GM19035 (cell line): ENCODE data around the gene NTMT1.

ENCODE experiments used
- ATAC-seq: cut with Tn5 transposase; IDR thresholded peaks from one replicate; pipeline ENCODE4 v1.9.1; 2021; ENCODE audit not compliant: unreplicated experiment

Gene NTMT1

DNA sequence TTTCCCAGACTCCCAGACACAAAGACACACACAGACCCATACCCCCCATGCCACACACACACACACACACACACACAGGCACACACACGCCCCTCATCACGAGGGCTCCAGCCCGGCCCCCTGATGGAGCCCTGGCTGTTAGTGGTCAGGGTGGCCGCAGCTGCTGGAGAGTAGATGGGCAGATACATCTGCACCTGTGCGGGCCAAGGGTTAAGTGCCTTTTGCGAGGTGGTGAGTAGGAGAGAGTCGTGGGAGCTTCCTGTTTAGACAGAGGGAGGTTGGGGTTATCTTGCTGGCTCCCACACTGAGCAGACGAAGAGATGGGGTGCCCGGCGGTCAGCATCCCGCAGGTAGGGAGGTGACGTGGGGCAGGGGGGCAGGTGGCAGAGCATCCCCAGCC is 47.6 kb downstream of the NTMT1 start:
- no peak for ATAC-seq

DNA sequence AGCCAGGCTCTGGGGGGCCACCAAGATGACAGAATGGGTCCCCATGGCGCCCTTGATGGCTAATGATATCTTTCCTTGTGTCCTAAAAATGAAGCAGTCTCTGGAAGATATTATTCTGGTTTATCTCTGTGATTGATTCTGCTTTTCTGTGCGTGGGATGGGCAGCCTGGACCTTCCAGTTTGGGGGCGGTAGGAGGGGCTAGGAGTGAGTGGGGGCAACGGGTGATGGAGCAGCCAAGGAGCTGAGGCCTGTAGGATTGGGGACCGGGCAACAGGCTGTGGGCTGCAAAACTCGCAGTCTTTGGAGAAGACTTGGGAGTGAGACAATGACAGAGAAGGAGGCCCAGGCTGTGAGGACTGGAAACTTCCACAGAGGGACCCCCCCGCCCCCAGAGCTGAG is 48.3 kb downstream of the NTMT1 start:
- ATAC-seq: no peak

DNA sequence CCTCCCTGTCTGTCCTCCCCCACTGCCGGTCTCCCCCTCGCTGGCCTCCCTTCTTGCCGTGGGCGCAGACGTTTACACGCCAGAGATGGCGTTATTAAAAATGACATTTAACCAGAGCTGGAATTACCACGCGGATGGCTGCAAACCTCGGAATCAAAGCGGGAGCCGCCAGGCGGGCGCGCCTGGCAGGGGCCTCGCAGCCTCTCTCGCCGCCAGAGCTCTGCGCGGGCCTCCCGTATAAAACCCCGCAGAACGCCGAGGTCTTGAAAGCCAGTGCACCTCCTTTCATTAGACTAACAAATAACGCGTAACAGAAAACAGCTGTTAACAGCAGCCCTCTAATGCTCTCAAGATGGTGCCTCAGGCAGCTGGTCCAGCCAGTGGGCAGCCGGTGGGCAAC is 49.7 kb downstream of the NTMT1 start:
- no peak for ATAC-seq

DNA sequence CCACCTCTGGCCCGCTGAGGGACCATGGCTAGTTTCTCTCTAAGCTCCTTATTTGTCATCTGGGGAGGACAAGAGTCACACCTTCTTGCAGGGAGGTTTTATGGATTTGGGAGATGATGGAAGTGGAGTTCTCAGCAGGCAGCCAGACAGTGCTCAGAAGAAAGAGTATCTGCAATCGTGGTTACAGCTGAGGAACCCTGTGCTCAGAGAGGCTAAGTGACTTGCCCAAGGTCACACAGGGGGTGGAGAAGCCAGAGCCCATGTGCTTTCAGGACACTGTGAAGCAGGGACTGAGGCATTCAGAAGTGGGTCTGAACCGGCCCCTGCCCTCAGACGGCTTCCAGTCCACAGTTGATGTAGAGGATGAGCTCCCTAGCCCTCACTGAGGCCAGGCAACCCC is 50.3 kb downstream of the NTMT1 start:
- ATAC-seq: no peak

DNA sequence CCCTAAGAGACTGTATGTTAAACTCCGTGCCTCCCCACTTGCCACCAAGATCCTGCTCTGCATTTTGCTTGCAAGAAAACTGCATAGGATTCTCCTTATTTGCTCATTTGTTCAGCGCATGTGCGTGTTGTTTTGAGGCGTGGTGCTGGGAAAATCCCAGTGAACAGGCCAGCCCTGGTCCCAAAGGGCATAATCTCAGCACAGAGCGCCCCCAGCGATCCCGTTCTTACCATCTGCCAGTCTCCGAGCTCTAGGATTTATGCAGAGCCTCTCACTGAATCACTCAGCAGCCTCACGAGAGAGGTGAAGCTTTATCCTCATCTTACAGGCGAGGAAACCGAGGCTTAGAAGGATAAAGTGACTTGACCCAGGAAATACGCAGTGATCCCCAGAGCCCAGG is 51.0 kb downstream of the NTMT1 start:
- no peak for ATAC-seq

DNA sequence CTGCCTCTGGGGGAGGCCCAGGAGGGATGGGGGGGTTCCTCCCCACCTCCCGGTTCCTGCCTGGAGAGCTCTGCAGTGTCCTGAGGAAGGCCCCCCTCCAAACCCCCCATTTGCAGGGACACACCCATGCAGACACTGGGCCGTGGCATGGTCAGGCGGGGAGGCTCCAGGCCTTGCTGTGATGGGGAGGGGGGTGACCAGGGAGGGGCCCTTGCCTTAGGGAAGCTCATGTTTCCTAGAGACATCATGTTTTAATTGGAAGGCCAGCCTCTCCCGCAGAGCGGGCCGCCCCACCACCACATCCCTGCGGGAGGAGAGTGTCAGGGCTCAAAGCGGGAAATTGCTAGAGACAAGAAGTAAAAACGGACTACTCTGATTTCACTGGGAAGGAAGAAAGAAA is 51.5 kb downstream of the NTMT1 start:
- no peak for ATAC-seq

DNA sequence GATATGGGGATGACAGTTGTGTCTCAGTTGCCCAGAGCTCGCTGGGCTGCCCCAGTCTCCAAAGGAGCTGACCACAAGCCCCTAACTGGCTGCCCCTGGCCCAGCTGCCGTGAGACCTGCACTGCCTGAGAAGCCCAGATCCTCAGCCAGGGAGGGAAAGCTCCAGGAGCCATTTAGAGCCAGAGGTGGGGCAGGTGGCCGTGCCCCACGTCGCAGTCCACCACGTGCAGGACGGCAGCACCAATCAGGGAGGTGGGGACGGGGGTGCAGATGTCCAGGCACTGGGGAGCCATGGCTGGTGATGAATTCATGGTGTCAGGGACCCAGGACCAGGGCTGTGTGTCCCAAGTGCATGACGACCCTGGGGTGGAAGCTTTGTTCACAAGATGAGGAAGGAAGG is 52.9 kb downstream of the NTMT1 start:
- no peak for ATAC-seq

DNA sequence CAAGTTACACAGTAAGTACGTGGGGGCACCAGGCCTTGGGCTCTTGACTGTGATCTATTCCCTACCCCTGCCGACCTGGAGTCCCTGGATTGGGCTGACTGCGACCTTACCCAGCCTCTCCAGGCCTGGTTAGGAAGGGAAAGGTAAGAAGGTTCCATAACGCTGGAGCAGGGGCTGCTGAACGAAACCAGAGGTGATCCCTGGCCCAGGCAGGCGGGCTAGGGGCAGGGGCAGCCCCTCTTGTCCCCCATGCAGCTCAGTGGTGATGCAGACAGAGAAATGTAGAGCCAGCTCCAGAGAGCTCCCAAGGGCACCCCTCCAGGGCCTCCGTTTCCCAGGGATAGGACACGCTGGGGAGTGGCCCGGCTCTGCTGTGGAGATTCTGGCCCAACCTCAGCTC is 53.6 kb downstream of the NTMT1 start:
- no peak for ATAC-seq

DNA sequence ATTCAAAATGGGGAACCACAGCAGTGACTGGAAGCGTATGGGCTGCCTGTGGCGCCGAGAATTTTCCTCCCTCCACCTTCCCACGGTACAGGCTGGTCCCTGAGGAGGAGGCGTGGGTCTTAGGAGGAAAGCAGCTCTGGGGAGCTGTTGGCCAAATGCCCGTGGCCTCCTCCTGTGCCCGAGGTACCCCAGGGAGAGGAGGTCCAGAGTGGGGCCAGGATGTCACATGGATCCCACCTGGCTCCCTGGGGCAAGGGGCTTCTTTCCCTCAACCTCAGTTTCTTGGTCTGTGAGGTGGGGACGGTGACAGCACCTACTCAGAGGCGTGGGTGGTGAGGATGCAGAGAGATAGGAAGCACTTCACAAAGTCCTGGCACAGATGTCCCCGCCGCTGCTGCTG is 56.0 kb downstream of the NTMT1 start:
- no peak for ATAC-seq

DNA sequence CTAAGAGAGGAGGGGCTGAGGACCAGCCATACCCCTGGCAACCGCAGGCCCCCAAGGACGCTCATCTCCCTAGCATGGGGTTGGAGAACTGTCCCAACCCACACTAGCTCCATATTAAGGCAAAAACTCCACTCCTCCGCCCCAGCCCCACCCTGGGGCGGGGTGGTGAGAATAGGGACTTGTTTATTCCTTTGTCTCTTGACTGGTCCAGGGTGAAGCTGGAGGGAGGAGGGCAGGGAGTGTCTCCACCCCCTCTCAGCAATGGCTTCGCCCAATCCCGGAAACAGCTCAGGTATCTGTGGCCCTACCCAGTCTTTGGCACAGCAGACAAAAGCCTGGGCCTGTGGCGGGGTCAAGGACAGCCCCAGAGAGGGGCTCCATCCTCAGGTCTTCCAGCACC is 56.4 kb downstream of the NTMT1 start:
- no peak for ATAC-seq

DNA sequence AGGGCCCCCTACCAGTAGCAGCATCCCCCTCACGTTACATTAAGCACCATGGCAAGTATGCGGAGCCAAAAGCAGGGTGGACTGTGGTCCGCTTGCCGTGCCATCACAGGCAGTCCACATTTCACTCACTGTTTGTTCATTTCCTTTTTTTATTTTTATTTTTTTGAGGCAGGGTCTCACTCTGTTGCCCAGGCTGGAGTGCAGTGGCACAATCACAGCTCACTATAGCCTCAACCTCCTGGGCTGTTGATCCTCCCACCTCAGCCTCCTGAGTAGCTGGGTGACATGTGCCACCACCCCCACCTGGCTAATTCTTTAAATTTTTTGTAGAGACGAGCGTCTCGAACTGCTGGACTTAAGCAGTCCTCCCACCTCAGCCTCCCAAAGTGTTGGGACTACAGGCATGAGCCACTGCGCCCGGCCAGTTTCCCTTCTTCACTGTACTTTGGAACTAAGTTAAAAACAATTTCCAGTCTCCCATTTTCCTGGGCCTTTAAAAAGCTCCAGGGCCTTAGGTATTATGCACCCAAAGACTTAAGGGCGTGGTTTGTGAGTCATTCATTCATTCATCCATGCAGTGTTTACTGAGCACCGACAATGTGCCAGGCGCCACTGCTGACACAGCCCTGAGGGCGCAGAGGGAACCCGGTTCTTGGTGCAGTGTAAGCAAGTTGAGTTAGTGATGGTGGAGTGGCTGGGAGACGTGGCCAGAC is 59.4 kb downstream of the NTMT1 start:
- ATAC-seq: no peak
